Stimulated activated CD8-positive, alpha-beta memory T cell treated with anti-CD3 and anti-CD28 coated beads, Interleukin-15, amount 100 ng/mL, for 1 hour (primary cell): ENCODE measurements around the gene CUBN.

ENCODE experiments used
- DNase-seq: peaks from one replicate; pipeline ENCODE4 v3.0.0-alpha.2; 2020; ENCODE audit warnings: low read depth

CUBN gene

GRCh38 chr10:16987976-16988610 is 141.5 kb downstream of the CUBN start:
- DNase-seq = no peak

DNA sequence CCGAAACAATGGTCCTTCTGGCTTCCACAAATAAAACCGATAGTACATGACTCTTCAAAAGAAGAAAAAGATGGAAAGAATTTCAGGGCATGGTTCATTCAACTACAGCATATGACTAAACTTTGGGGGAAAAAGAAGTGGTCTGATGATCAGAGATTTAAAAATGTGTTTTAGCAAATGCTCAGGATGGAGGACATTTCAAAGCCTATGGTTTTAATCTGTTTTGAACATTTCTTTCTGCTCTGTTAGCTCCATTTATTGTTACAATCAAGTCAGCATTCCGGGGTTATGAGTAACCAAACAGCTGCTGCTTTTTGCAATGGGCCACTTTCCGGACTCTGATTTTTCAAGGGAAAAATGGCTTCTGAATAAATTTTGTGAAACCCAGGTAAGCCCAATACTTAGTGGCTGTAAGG is 142.4 kb downstream of the CUBN start:
- DNase-seq = no peak

DNA sequence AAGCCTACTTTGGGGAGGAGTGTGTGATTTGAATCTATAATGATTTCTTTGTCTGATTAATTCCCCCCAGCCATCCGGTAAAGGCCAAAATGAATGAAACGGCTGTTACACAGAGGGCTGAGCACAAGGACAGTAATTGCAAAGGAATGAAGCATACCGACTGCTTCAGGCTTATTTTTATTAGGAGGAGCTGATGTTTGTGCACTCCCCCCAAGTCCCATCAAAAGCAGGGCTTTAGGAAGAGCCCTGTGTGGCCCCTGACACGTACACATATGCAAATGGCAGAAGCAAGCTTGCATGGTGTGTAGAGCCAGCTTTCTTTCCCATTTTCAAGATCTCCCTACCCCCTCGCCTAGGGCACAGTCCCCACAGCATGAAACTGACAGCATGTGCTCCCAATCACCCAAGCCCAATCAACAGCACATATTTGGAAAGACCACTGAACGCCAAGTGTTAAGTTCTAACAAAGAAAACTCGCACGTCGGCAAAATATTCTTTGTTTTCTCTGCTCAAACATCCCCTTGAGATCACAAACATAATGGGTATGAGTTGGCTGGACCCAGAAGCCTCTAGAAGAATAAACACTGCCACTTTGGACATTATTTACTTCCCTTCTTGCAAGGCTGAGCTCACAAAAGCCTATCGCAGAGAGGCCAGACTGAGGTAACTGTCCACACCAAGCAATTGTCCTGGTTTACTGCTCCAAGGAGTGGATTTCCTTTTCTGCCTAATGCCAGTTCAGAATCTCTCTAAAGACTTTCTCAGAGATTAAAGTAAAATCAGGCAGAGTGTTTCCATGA is 143.0 kb downstream of the CUBN start:
- DNase-seq = no peak

DNA sequence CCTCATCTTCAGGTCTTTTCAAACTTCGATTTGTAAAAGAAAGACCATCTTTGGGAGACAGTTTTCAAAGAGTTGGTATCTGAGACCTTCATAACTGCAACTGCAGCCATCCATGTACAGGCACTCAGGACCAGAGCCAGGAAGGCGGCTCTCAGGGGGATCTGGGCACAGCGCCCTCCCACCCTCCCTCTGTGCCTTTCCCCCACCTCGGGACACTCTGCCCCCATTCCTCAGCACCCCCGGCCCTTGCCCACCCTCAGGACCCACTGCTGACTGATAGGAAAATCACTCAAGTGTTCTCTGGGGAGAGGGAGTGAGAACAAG is 143.6 kb downstream of the CUBN start:
- no peak for DNase-seq

- DNase-seq = no peak
Observed at GRCh38 chr10:16984242-16984641, 145.4 kb downstream of the CUBN start.

DNA sequence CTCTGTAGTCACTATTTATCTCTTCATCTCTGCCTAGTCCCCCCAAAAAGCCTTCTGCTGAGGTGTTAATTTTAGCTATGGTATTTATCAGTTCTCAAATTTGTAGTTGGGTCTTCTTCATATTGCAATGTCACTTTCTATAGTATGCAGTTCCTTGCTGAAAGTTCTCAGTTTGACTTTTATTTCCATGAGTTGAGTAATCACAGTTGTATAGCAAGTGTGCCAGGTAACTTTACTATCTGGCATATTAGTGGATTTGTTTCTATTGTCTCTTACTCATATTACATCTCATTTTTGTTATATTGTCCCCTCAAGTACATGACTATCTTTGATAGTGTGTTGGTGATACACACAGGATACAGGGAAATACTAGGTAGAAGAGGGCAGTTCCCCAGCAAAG is 152.8 kb downstream of the CUBN start:
- DNase-seq = no peak

GRCh38 chr10:16975188-16975587 is 154.4 kb downstream of the CUBN start:
- no peak for DNase-seq

DNA sequence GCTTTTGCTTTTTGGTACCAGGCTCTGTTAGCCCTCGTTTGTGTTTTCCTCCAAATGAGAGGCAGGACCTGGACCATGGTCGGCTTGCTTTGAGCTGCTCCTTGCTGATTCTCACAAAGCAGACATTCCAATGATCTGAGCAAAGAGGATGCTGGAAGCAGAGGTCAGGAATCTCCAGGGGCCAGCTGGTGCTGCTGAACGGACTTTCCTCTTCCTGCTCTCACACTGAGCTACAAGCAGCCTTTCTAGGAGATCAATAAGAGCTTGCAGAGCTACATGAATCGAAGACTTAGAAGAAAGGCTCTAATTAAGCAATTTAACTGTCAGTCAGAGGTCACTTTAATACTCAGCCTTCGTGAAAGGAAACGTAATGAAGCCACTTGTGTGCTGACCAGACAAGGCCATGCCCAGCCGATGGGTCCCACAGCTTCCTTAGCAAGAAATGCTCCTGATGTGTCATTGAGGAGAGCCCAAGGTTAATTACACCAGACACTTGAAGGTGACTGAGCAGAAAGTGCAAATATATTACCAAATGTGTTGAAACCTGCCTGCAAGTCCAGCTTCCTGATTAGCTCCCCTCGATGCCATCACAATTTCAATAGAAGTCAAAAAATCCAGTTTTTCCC is 161.1 kb downstream of the CUBN start:
- DNase-seq = no peak

DNA sequence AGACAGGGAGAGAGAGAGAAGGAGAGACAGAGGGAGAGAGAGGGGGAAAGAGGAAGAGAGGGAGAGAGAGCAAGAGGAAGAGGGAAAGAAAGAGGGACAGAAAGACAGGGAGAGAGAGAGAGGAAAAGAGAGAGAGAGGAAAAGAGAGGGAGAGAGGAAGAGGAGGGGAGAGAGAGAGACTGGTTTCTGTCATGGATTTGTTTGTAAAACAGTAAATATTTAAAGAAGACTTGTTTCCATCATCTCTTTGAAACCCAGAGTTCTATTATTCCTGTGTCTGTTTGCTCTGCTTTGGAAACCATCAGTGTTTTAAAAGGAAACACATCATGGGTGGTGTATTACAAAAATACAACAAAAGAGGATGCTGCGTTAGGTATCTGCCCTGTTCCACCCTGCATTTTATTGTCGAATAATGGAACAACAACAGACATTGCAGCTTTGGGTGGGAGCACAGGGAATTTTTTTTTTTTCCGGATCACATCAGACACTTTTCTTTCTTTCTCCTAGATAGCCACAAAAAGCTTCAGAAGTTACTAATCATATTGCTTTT is 161.7 kb downstream of the CUBN start:
- no peak for DNase-seq

DNA sequence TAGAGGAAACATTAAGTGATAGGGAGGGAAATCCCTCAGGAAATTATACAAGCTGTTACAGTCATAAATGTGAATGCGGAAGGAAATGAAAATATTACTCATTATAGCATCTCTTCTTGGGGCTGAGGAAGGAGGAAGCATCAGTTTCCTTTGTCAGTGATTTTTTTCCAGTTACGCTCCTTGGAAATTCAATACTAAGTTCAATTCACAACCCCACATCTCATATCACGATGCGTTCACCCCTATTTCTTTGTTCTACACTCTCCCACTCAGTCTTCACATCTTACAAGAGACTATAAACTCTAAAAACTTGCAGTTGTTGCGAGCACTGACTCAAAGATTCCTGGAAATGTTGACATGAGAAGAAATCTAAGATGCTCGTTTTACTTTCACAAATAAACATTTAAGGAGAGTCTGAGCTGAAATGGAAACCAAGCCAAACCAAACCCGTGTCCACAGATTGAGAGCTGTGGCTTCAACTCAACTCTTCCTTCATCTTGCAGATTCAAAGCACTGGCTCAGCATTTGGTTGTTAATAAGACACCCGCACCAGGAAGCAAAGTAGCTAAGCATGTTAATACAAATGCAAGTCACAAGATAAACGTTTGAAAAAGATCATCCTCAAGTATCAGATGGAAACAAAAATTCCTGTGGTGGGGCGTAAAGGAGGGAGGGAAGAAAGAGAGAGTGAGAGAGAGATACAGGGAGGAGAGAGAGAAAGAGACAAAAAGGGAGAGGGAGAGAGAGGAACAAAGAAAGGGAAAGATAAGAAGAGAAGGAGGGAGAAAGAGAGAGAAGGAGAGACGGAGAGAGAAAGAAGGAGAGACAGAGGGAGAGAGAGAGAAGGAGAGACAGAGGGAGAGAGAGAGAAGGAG is 162.4 kb downstream of the CUBN start:
- DNase-seq = no peak

- no peak for DNase-seq
Observed at GRCh38 chr10:16965740-16966447, 163.7 kb downstream of the CUBN start.

- no peak for DNase-seq
Observed at GRCh38 chr10:16965344-16965616, 164.3 kb downstream of the CUBN start.

DNA sequence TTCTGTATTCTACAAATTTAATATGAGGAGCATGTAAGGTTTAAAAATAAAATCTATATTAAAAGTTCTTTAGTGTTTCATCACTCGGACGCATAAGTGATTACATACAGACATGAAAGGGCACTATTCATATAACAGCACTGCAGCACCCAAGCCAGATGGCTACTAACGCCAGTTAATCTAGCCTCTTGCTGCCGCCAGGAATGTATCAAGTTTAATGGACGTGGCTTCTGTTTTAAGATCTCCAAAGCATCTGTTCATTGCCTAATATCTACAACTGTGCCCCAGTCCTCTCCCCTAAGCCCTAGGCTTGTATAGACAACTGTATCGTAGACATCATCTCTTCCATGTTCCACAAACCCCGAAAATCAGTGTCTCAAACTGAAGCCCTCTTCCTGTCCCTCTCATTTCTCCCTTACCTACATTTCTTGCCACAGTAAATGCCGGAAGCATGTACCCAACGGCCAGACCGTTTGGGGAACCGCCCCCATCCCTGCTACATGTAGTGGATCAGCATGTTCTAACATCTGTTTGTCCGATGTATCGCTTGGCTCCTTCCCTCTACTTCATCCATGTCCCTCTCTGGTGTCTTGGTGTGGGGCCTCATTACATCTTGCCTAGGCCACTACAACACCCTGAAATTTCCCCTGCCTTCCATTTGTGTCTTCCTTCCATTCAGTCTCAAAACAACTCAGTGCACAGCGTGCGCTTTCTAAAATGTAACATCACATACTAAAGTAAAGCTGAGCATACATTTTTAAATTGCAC is 164.9 kb downstream of the CUBN start:
- no peak for DNase-seq

GRCh38 chr10:16960551-16960950 is 169.1 kb downstream of the CUBN start:
- DNase-seq = no peak

GRCh38 chr10:16957038-16957437 is 172.6 kb downstream of the CUBN start:
- no peak for DNase-seq

DNA sequence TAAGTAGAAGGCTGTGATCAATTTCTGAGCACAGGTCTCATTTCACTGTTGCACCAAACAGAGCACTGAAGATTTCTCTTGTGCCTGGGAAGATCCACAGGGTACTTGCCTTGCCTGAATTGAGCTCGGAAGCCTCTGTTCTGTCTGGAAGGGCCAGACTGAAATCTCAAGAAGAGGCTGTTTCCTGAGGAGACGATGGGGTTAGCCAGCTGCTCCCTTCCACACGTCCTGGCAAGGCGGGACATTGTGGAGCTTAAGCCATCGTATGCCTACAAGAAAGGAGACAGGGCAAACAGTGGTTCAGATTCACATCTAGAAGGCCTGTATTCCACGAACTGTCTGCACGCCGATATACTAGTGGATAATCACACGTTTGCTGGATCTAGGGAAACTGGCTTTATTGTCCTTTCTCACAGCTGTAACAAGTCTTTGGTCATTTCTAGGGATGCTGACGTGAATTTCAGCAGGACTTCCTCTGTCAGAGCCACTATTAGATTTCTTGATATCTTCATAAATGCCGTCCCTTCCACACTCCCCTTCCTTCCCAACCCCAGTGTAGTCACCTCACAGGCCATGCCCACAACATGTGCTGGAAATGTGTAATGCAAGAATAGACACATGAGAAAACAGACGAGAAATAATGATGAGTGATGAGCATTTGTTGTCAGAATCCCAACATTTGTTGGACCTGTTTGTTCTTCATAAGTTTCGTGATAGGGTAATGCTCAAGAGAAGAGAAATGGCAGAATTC is 175.2 kb downstream of the CUBN start:
- no peak for DNase-seq

DNA sequence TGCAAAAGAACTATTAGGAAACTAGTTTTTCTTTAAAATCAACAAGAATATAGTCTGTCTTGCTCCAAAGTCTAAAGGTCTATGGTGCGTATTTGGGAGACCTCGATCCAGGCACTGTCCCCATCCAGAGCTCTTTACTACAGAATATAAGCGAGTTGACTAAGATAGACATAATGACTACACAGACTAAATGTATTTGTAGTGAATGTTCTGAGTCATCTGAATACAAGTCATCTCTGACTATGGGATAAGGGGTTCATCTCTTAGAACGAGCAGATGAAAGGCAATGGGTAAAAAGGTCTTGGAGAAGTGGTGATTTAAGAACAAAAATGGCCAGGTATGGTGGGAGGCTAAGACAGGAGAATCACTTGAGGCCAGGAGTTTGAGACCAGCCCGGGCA is 176.3 kb downstream of the CUBN start:
- DNase-seq = no peak

- DNase-seq = no peak
Observed at GRCh38 chr10:16952610-16953009, 177.0 kb downstream of the CUBN start.

GRCh38 chr10:16952080-16952479 is 177.5 kb downstream of the CUBN start:
- no peak for DNase-seq
